Effector memory CD8-positive, alpha-beta T cell (primary cell): ENCODE data around the gene PADI3.

ENCODE experiments used
- ATAC-seq: fragments of 150-1000 bp; cut with Tn5 transposase; replicated peaks from 2 replicates; pipeline ENCODE4 v1.10.0; 2021; ENCODE audit warnings: mild to moderate bottlenecking, moderate library complexity
- DNase-seq, 3 experiments: peaks; one replicate each; pipeline ENCODE4 v3.0.0; 2021
- H3K27ac Mint-ChIP-seq, 2 donors: one replicate each; pipeline ENCODE4 v1.8.0; 2022; ENCODE audit warnings: mild to moderate bottlenecking in 2 of 2, mixed read lengths in 2 of 2, moderate library complexity in 2 of 2
- H3K27me3 Mint-ChIP-seq, 2 donors: one replicate each; pipeline ENCODE4 v1.8.0; 2022; ENCODE audit warnings: mixed read lengths in 2 of 2
- H3K36me3 Mint-ChIP-seq: one replicate; pipeline ENCODE4 v1.8.0; 2022; ENCODE audit warnings: mild to moderate bottlenecking, moderate library complexity, mixed read lengths; ENCODE audit not compliant: insufficient read depth
- H3K4me1 Mint-ChIP-seq, 2 donors: one replicate each; pipeline ENCODE4 v1.8.0; 2022; ENCODE audit warnings: low read depth in 2 of 2, mixed read lengths in 2 of 2
- H3K4me3 Mint-ChIP-seq, 2 donors: one replicate each; pipeline ENCODE4 v1.8.0; 2022; ENCODE audit warnings: mild to moderate bottlenecking in 2 of 2, mixed read lengths in 2 of 2, moderate library complexity in 2 of 2
- H3K9me3 Mint-ChIP-seq, 2 donors: one replicate each; pipeline ENCODE4 v1.8.0; 2022; ENCODE audit warnings: mixed read lengths in 2 of 2
- total RNA-seq, 9 experiments: gene quantifications; one replicate each; lab custom pipeline; 2026; lab: John Stamatoyannopoulos, UW

PADI3 gene
- total RNA-seq: 0 to 0.19 (median 0) reads per million in 9 experiments

- peaks cover 0 to 1% of the 10 kb centered on the region in 2 donors for H3K4me1 Mint-ChIP-seq
- ATAC-seq (no peak), DNase-seq (no peak)
- no peaks in the 10 kb centered on the region for H3K9me3 Mint-ChIP-seq
- H3K4me3 Mint-ChIP-seq: no peak within 1 kb of the TSS
- peaks cover 39 to 90% of the 10 kb centered on the region in 2 donors for H3K27me3 Mint-ChIP-seq
- no peaks in the 10 kb centered on the region for H3K36me3 Mint-ChIP-seq
- H3K27ac Mint-ChIP-seq: no peak within 1 kb of the TSS
Measured at GRCh38 chr1:17248781-17249180, at the start of gene PADI3. Gene PADI3 (plus strand): TSS chr1:17249098. CDS start chr1:17249138, 40 bp downstream.

- no peak overlapping the region for H3K4me3 Mint-ChIP-seq
- no peaks in the 10 kb centered on the region for H3K9me3 Mint-ChIP-seq
- DNase-seq (no peak), ATAC-seq (no peak)
- H3K27ac Mint-ChIP-seq: peak overlapping the region in 1 of 2 donors; percentile 33
- H3K27me3 Mint-ChIP-seq: peaks cover 22 to 58% of the 10 kb centered on the region in 2 donors
- peaks cover 2% of the 10 kb centered on the region for H3K36me3 Mint-ChIP-seq
- peaks cover 7 to 10% of the 10 kb centered on the region in 2 donors for H3K4me1 Mint-ChIP-seq
Measured at GRCh38 chr1:17199267-17200044, 49.4 kb upstream of the PADI3 start.

- Mint-ChIP-seq H3K9me3 (no peaks in the 10 kb centered on the region), H3K36me3 (peaks cover 2% of the 10 kb centered on the region), H3K27ac (no peak overlapping the region), H3K27me3 (peaks cover 24 to 61% of the 10 kb centered on the region in 2 donors), H3K4me3 (no peak overlapping the region), H3K4me1 (peaks cover 7 to 10% of the 10 kb centered on the region in 2 donors)
- ATAC-seq (no peak), DNase-seq (no peak)
Measured at GRCh38 chr1:17200246-17200645, 48.7 kb upstream of the PADI3 start.

GRCh38 chr1:17200756-17201155 is 48.1 kb upstream of the PADI3 start:
- Mint-ChIP-seq H3K4me3 (no peak overlapping the region), H3K27me3 (peaks cover 29 to 66% of the 10 kb centered on the region in 2 donors), H3K9me3 (no peaks in the 10 kb centered on the region), H3K27ac (peak overlapping the region in 1 of 2 donors; percentile 11), H3K4me1 (peaks cover 7 to 10% of the 10 kb centered on the region in 2 donors), H3K36me3 (peaks cover 2% of the 10 kb centered on the region)
- DNase-seq (no peak), ATAC-seq (no peak)

- peak in 2 of 3 experiments; percentile 9 to 21 for DNase-seq
- ATAC-seq: peak; percentile 96
- peaks cover 7 to 12% of the 10 kb centered on the region in 2 donors for H3K4me1 Mint-ChIP-seq
- no peaks in the 10 kb centered on the region for H3K9me3 Mint-ChIP-seq
- peak overlapping the region; percentile 11 to 76 for H3K27ac Mint-ChIP-seq
- H3K27me3 Mint-ChIP-seq: peaks cover 33 to 70% of the 10 kb centered on the region in 2 donors
- peak overlapping the region; percentile 54 to 64 for H3K4me3 Mint-ChIP-seq
- peaks cover 2% of the 10 kb centered on the region for H3K36me3 Mint-ChIP-seq
Measured at GRCh38 chr1:17201201-17202021, 47.5 kb upstream of the PADI3 start.

- H3K36me3 Mint-ChIP-seq: no peaks in the 10 kb centered on the region
- peaks cover 7 to 30% of the 10 kb centered on the region in 2 donors for H3K4me1 Mint-ChIP-seq
- H3K27me3 Mint-ChIP-seq: peaks cover 28 to 64% of the 10 kb centered on the region in 2 donors
- H3K27ac Mint-ChIP-seq: no peak within 1 kb of the TSS
- H3K9me3 Mint-ChIP-seq: no peaks in the 10 kb centered on the region
- ATAC-seq (no peak), DNase-seq (no peak)
- no peak within 1 kb of the TSS for H3K4me3 Mint-ChIP-seq
Measured at GRCh38 chr1:17204546-17205440, 44.1 kb upstream of the PADI3 start, which contains the start of gene PADI1. Gene PADI1 (plus strand): TSS chr1:17205128. CDS start chr1:17205218, 90 bp downstream.

GRCh38 chr1:17205652-17206051 is 43.2 kb upstream of the PADI3 start:
- no peaks in the 10 kb centered on the region for H3K36me3 Mint-ChIP-seq
- DNase-seq (no peak), ATAC-seq (no peak)
- H3K27ac Mint-ChIP-seq: no peak overlapping the region
- H3K9me3 Mint-ChIP-seq: no peaks in the 10 kb centered on the region
- peaks cover 33 to 68% of the 10 kb centered on the region in 2 donors for H3K27me3 Mint-ChIP-seq
- H3K4me3 Mint-ChIP-seq: no peak overlapping the region
- peaks cover 7 to 35% of the 10 kb centered on the region in 2 donors for H3K4me1 Mint-ChIP-seq

GRCh38 chr1:17206196-17206595 is 42.7 kb upstream of the PADI3 start:
- H3K27ac Mint-ChIP-seq: no peak overlapping the region
- peaks cover 6 to 38% of the 10 kb centered on the region in 2 donors for H3K4me1 Mint-ChIP-seq
- no peaks in the 10 kb centered on the region for H3K9me3 Mint-ChIP-seq
- H3K27me3 Mint-ChIP-seq: peaks cover 32 to 71% of the 10 kb centered on the region in 2 donors
- H3K36me3 Mint-ChIP-seq: no peaks in the 10 kb centered on the region
- DNase-seq: no peak
- no peak for ATAC-seq
- no peak overlapping the region for H3K4me3 Mint-ChIP-seq

- peaks cover 26 to 65% of the 10 kb centered on the region in 2 donors for H3K27me3 Mint-ChIP-seq
- no peak for ATAC-seq
Measured at GRCh38 chr1:17207046-17207445, 41.9 kb upstream of the PADI3 start.

GRCh38 chr1:17207540-17207939 is 41.4 kb upstream of the PADI3 start:
- no peak for ATAC-seq
- Mint-ChIP-seq H3K36me3 (peaks cover under 1% of the 10 kb centered on the region), H3K4me3 (peak overlapping the region in 1 of 2 donors; percentile 26), H3K27ac (no peak overlapping the region), H3K27me3 (peaks cover 29 to 65% of the 10 kb centered on the region in 2 donors), H3K9me3 (no peaks in the 10 kb centered on the region), H3K4me1 (peaks cover 3 to 31% of the 10 kb centered on the region in 2 donors)
- no peak for DNase-seq

More at GRCh38 chr1:17207046-17207445, 41.9 kb upstream of the PADI3 start:
- H3K4me3 Mint-ChIP-seq: no peak overlapping the region
- DNase-seq: no peak
- no peaks in the 10 kb centered on the region for H3K9me3 Mint-ChIP-seq
- peaks cover 0 to 32% of the 10 kb centered on the region in 2 donors for H3K4me1 Mint-ChIP-seq
- no peaks in the 10 kb centered on the region for H3K36me3 Mint-ChIP-seq
- H3K27ac Mint-ChIP-seq: no peak overlapping the region

- Mint-ChIP-seq H3K4me1 (peaks cover 8 to 36% of the 10 kb centered on the region in 2 donors), H3K27ac (no peak overlapping the region), H3K27me3 (peaks cover 33 to 65% of the 10 kb centered on the region in 2 donors), H3K9me3 (no peaks in the 10 kb centered on the region), H3K4me3 (peak overlapping the region in 1 of 2 donors; percentile 26), H3K36me3 (peaks cover 3% of the 10 kb centered on the region)
- ATAC-seq (peak; percentile 72), DNase-seq (peak in 2 of 3 experiments; percentile 21 to 22)
Measured at GRCh38 chr1:17207966-17208418, 40.9 kb upstream of the PADI3 start.

GRCh38 chr1:17208546-17208945 is 40.4 kb upstream of the PADI3 start:
- Mint-ChIP-seq H3K36me3 (peaks cover 8% of the 10 kb centered on the region), H3K4me3 (no peak overlapping the region), H3K9me3 (no peaks in the 10 kb centered on the region), H3K27me3 (peaks cover 38 to 65% of the 10 kb centered on the region in 2 donors), H3K4me1 (peaks cover 13 to 41% of the 10 kb centered on the region in 2 donors), H3K27ac (no peak overlapping the region)
- ATAC-seq (no peak), DNase-seq (no peak)
